Measurements from ENCODE around the gene SLC22A12. TPM values are rescaled to one million over a fixed set of nuclear protein-coding genes. Genes with fewer than 3 reads are reported as not detected.
"Not testable (repeated sequence)": the region's sequence is repeated elsewhere in the genome, so short reads cannot be mapped to it uniquely, and the experiment has no call there.

The SLC22A12 gene
- total RNA-seq, 4 donors from 2014 or later, result not detected

DNA sequence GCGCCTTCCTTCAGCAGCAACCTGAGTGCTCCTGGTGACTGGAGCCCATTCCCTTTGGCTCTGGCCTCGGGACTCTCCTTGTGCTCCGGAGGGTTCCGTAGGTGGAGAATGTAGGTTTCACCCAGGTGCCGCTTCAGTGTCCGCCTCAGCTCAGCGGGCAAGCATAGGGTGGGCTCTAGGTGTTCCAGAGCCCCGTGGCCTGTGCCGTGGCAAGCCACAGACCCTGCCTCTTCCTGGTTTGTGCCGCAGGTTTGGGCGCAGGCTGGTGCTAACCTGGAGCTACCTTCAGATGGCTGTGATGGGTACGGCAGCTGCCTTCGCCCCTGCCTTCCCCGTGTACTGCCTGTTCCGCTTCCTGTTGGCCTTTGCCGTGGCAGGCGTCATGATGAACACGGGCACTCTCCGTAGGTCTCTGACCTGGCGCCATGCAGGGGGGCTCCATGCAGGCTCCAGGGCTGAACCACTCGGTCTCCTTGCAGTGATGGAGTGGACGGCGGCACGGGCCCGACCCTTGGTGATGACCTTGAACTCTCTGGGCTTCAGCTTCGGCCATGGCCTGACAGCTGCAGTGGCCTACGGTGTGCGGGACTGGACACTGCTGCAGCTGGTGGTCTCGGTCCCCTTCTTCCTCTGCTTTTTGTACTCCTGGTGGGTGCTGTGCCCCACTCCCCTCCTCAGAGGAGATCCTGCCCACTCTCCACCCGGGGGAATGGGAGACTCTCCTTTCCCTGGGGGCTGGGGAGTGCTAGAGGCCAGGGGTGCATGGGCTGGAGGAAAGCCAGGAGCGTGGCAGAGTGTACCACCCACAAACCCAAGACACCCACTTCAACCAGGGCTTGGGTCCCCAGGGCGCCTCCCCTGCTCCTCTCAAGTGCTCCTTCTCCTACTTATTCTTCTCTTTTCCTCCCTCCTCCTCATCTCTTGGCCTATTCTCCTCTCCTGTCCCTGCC, 2.4 kb downstream of the SLC22A12 start:
- intact Hi-C loops (cut with DNase I), result no loop called here
- H3K4me3 ChIP-seq, result no peak overlapping the region
- 65 to 73% methylated on average over 6 to 9 of the region's 32 CpGs for WGBS, 2 donors
- peaks cover 0 to 11% (median 10%) of the 10 kb centered on the region in 3 donors for H3K9me3 ChIP-seq
- no peak for TF ChIP-seq POLR2A (IDR thresholded peaks at IDR 0.05)
- TF ChIP-seq, protein P1, sequence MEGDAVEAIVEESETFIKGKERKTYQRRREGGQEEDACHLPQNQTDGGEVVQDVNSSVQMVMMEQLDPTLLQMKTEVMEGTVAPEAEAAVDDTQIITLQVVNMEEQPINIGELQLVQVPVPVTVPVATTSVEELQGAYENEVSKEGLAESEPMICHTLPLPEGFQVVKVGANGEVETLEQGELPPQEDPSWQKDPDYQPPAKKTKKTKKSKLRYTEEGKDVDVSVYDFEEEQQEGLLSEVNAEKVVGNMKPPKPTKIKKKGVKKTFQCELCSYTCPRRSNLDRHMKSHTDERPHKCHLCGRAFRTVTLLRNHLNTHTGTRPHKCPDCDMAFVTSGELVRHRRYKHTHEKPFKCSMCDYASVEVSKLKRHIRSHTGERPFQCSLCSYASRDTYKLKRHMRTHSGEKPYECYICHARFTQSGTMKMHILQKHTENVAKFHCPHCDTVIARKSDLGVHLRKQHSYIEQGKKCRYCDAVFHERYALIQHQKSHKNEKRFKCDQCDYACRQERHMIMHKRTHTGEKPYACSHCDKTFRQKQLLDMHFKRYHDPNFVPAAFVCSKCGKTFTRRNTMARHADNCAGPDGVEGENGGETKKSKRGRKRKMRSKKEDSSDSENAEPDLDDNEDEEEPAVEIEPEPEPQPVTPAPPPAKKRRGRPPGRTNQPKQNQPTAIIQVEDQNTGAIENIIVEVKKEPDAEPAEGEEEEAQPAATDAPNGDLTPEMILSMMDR (IDR thresholded peaks at IDR 0.05), result no peak
- no peaks in the 10 kb centered on the region for H3K4me1 ChIP-seq
- no peak for DNase-seq
- H3K36me3 ChIP-seq, result no peaks in the 10 kb centered on the region
- no peaks in the 10 kb centered on the region for H3K27me3 ChIP-seq
- H3K27ac ChIP-seq, result no peak overlapping the region

DNA sequence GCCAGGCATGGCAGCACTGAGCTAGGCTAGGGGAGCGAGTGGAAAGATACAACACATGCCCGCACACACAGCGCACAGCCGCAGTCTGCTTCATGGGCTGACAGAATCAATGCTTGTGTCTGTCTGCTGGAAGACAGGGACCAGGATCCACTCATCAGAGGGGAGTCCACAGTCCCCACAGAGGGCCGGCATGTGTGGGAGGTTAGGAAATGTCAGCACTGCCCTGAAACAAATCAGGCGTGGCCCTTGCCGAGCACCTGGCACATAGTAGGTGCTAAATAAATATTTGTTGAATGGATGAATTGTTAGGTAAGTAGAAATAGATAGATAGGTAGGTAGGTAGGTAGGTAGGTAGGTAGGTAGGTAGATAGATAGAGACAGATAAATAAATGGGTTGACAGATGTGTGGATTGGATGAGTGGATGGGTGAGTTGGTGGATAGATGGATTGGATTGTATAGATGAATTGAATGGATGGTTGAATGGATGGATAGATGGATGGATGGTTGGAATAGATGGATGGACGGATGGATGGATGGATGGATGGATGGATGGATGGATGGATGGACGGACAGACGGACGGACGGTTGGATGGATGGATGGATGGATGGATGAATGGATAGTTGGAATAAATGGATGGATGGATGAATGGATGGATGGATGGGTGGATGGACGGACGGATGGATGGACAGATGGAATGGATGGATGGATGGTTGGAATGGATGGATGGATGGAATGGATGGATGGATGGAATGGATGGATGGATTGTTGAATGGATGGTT, 3.3 kb downstream of the SLC22A12 start:
- no peaks in the 10 kb centered on the region for H3K36me3 ChIP-seq
- peaks cover 0 to 3% (median 1%) of the 10 kb centered on the region in 3 donors for H3K9me3 ChIP-seq
- H3K27me3 ChIP-seq, result no peaks in the 10 kb centered on the region
- no peak overlapping the region for H3K4me3 ChIP-seq
- H3K27ac ChIP-seq, result no peak overlapping the region
- 83 to 91% methylated on average over 10 to 14 of the region's 14 CpGs for WGBS, 2 donors
- no peaks in the 10 kb centered on the region for H3K4me1 ChIP-seq
- intact Hi-C loops (cut with DNase I), result no loop called here
- TF ChIP-seq POLR2A (IDR thresholded peaks at IDR 0.05), result no peak
- TF ChIP-seq, protein P1 (IDR thresholded peaks at IDR 0.05), result no peak
- no peak for DNase-seq

DNA sequence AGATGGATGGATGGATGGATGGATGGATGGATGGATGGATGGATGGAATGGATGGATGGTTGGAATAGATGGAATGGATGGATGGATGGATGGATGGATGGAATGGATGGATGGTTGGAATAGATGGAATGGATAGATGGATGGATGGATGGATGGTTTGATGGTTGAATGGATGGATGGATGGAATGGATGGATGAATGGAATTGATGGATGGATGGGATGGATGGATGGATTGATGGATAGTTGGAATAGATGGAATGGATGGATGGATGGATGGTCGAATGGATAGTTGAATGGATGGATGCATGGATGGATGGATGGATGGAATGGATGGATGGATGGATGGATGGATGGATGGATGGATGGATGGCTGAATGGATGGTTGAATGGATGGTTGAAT, 4.9 kb downstream of the SLC22A12 start:
- H3K27ac ChIP-seq; H3K4me3 ChIP-seq; H3K27me3 ChIP-seq; DNase-seq; H3K4me1 ChIP-seq; intact Hi-C loops (cut with DNase I); H3K36me3 ChIP-seq; H3K9me3 ChIP-seq: not testable (repeated sequence)
- 44 to 49% methylated on average over 1 of the region's 1 CpG for WGBS, 2 donors

DNA sequence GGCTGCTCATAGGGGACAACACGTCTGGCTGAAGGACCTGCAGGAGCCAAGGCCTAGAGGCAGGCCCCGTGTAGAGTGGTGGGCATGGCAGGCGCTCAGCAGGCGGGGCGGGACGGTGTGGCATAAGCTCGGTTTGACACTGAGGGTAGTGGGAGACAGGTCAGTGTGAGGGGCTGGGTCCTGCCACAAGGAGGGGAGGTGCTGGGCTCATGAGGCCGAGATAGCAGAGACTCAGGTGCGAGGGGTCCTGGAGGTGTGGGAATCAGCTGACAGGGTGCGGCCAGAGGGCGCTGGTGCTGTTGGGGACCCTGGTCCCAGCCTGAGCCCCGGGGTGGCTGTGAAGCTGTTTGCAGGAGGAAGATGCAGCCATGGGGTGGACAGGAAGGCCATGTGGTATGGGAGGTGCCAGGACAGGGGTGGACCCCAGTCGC, 6.7 kb downstream of the SLC22A12 start:
- no peak overlapping the region for H3K27ac ChIP-seq
- no peaks in the 10 kb centered on the region for H3K27me3 ChIP-seq
- 73 to 82% methylated on average over 7 to 12 of the region's 13 CpGs for WGBS, 2 donors
- H3K4me3 ChIP-seq, result no peak overlapping the region
- intact Hi-C loops (cut with DNase I), result no loop called here
- H3K9me3 ChIP-seq, result no peaks in the 10 kb centered on the region
- no peaks in the 10 kb centered on the region for H3K36me3 ChIP-seq
- DNase-seq, result no peak
- TF ChIP-seq POLR2A (IDR thresholded peaks at IDR 0.05), result no peak
- TF ChIP-seq, protein P1 (IDR thresholded peaks at IDR 0.05), result no peak
- H3K4me1 ChIP-seq, result no peaks in the 10 kb centered on the region

DNA sequence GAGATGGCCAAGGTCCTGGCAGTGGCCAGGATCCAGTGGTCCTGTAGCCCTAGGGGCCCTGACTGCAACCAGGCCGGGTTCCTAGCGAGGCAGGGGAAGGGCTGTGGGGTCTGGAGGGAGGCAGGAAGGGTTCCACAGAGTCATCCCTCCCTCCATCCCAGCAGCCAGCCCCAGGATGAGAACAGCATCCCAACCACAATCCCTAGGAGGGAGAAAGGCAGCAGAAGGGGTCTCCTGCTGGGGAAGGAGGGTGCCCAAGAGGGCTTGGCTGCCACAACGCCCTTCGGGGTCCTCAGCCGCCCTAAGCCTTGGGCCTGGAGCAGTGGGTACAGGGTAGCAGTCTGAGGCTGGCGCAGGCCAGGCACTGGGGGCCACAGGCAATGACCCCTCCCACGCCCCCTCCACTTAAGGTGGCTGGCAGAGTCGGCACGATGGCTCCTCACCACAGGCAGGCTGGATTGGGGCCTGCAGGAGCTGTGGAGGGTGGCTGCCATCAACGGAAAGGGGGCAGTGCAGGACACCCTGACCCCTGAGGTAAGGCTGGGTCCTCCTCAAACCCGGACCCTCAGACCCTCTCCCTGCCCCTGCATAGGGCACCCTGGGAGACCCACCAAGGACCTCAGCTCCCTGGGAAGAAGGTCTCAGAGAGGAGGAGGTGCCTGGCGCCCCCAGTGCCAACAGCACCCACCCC, 7.2 kb downstream of the SLC22A12 start:
- WGBS, 2 donors, result 80 to 81% methylated on average over 2 to 6 of the region's 12 CpGs
- H3K27me3 ChIP-seq, result no peaks in the 10 kb centered on the region
- H3K9me3 ChIP-seq, result no peaks in the 10 kb centered on the region
- no peak overlapping the region for H3K4me3 ChIP-seq
- H3K27ac ChIP-seq, result no peak overlapping the region
- no peak for DNase-seq
- intact Hi-C loops (cut with DNase I), result no loop called here
- H3K36me3 ChIP-seq, result no peaks in the 10 kb centered on the region
- H3K4me1 ChIP-seq, result no peaks in the 10 kb centered on the region
- TF ChIP-seq, protein P1 (IDR thresholded peaks at IDR 0.05), result no peak
- TF ChIP-seq POLR2A (IDR thresholded peaks at IDR 0.05), result no peak
